Esophagus squamous epithelium (tissue), 4 donors: ENCODE results near the gene NAA60.

Source experiments
- CTCF ChIP-seq, 6 experiments: fragments of 450-650 bp in 4 of 6; fragments of 200-600 bp in 2 of 6; sonication (generic) in 2 of 6; IDR thresholded peaks; one replicate each; pipeline ENCODE4 v1.5.1; 2016 to 2019; ENCODE audit warnings: antibody characterized with exemption in 6 of 6, mild to moderate bottlenecking in 4 of 6, moderate library complexity in 4 of 6
- POLR2A ChIP-seq, 4 donors: fragments of 450-650 bp; IDR thresholded peaks; one replicate each; pipeline ENCODE4 v1.6.1; 2017; ENCODE audit warnings: antibody characterized with exemption in 4 of 4, mild to moderate bottlenecking in 4 of 4, moderate library complexity in 3 of 4

GRCh38 chr16:3525951-3526350 is 82.5 kb downstream of the NAA60 start:
- no peak for TF ChIP-seq POLR2A (IDR thresholded peaks at IDR 0.05)
- TF ChIP-seq CTCF (IDR thresholded peaks at IDR 0.05): no peak
